B cell (primary cell): ENCODE measurements around the gene MYO1E. TPM values are rescaled to one million over a fixed set of nuclear protein-coding genes. Genes with fewer than 3 reads are reported as not detected.

Source experiments
- ATAC-seq: fragments of 200-7000 bp; cut with Tn5 transposase; one replicate; pipeline ENCODE4 v1.10.0; 2021; ENCODE audit warnings: low read depth, mild to moderate bottlenecking, moderate number of reproducible peaks, moderate library complexity
- CTCF ChIA-PET: fragments of 350-600 bp; sonication (Branson Sonifier 250); formaldehyde crosslinking; loops from one replicate; lab custom pipeline; 2021; ENCODE audit warnings: antibody characterized with exemption, inconsistent platforms; lab: Charles Lee
- POLR2A ChIA-PET: fragments of 350-600 bp; sonication (Branson Sonifier 250); formaldehyde crosslinking; loops from one replicate; lab custom pipeline; 2021; ENCODE audit warnings: antibody characterized with exemption; lab: Charles Lee
- DNase-seq: peaks from one replicate; pipeline ENCODE4 v3.0.0; 2013
- H2AFZ ChIP-seq: 2 replicates; pipeline ENCODE4 v1.6.1; 2012; ENCODE audit warnings: mild to moderate bottlenecking, low read depth, low read length; ENCODE audit not compliant: insufficient read depth, poor library complexity, severe bottlenecking
- H3K27ac ChIP-seq, 2 donors: 1 replicate in 1 of 2; 2 replicates in 1 of 2; pipeline ENCODE4 v1.5.1; 2012 to 2013; ENCODE audit warnings: low read length in 2 of 2, mild to moderate bottlenecking in 2 of 2, moderate library complexity in 1 of 2
- H3K27me3 ChIP-seq, 4 experiments: fragments of 200-600 bp in 1 of 4; sonication (generic) in 1 of 4; replicated peaks in 1 of 4; 1 replicate in 2 of 4; 2 replicates in 2 of 4; pipeline versions ENCODE4 v1.6.1 to v1.7.0; 2013 to 2016; ENCODE audit warnings: low read length in 3 of 4, mild to moderate bottlenecking in 2 of 4, mixed read lengths in 1 of 4, moderate library complexity in 1 of 4; ENCODE audit not compliant: insufficient read depth in 4 of 4, control insufficient read depth in 3 of 4; ENCODE audit errors: control extremely low read depth in 1 of 4
- H3K36me3 ChIP-seq, 2 experiments: replicated peaks in 1 of 2; 1 replicate in 1 of 2; 2 replicates in 1 of 2; pipeline versions ENCODE4 v1.6.1 to v1.7.1; 2013; ENCODE audit warnings: low read length in 1 of 2; ENCODE audit not compliant: insufficient read depth in 2 of 2, control insufficient read depth in 1 of 2; ENCODE audit errors: control extremely low read depth in 1 of 2, extremely low read depth in 1 of 2
- H3K4me1 ChIP-seq, 2 donors: fragments of 200-600 bp in 1 of 2; sonication (generic) in 1 of 2; 1 replicate in 1 of 2; 2 replicates in 1 of 2; pipeline versions ENCODE4 v1.5.1 to v1.6.1; 2013 to 2017; ENCODE audit warnings: low read length in 2 of 2; ENCODE audit not compliant: control insufficient read depth in 2 of 2, insufficient read depth in 2 of 2
- H3K4me2 ChIP-seq: replicated peaks from 2 replicates; pipeline ENCODE3; 2012; ENCODE audit warnings: mild to moderate bottlenecking, low read depth, low read length; ENCODE audit not compliant: poor library complexity, severe bottlenecking
- H3K4me3 ChIP-seq, 5 experiments: fragments of 200-600 bp in 1 of 5; sonication (generic) in 1 of 5; 1 replicate in 3 of 5; 2 replicates in 2 of 5; pipeline versions ENCODE4 v1.5.1 to v1.7.0; 2011 to 2016; ENCODE audit warnings: low read length in 4 of 5, mild to moderate bottlenecking in 4 of 5, low read depth in 2 of 5, control low read depth in 1 of 5, moderate library complexity in 1 of 5; ENCODE audit not compliant: insufficient read depth in 1 of 5; ENCODE audit errors: control extremely low read depth in 1 of 5, extremely low read depth in 1 of 5
- H3K79me2 ChIP-seq: fragments of 200-600 bp; sonication (generic); one replicate; pipeline ENCODE4 v1.6.0; 2016; ENCODE audit warnings: low read length; ENCODE audit not compliant: control insufficient read depth, insufficient read depth
- H3K9ac ChIP-seq: fragments of 200-600 bp; sonication (generic); 2 replicates; pipeline ENCODE4 v1.6.1; 2017; ENCODE audit warnings: mild to moderate bottlenecking, low read length, moderate library complexity
- H3K9me3 ChIP-seq, 3 donors: one replicate each; pipeline versions ENCODE4 v1.6.1 to v1.7.1; 2013; ENCODE audit warnings: low read length in 2 of 3; ENCODE audit not compliant: control insufficient read depth in 2 of 3, insufficient read depth in 1 of 3; ENCODE audit errors: control extremely low read depth in 1 of 3
- H4K20me1 ChIP-seq: 2 replicates; pipeline ENCODE4 v1.6.0; 2012; ENCODE audit warnings: mild to moderate bottlenecking, low read length; ENCODE audit not compliant: insufficient read depth, control insufficient read depth, poor library complexity, severe bottlenecking
- H3K27ac Mint-ChIP-seq: one replicate; pipeline ENCODE4 v1.8.0; 2021; ENCODE audit warnings: mixed read lengths
- H3K27me3 Mint-ChIP-seq: one replicate; pipeline ENCODE4 v1.8.0; 2021; ENCODE audit warnings: mixed read lengths
- H3K4me1 Mint-ChIP-seq: one replicate; pipeline ENCODE4 v1.8.0; 2021; ENCODE audit warnings: mixed read lengths
- H3K4me3 Mint-ChIP-seq: one replicate; pipeline ENCODE4 v1.8.0; 2021; ENCODE audit warnings: mixed read lengths
- H3K9me3 Mint-ChIP-seq: one replicate; pipeline ENCODE4 v1.8.0; 2022; ENCODE audit warnings: mixed read lengths; ENCODE audit not compliant: insufficient read depth
- CTCF ChIP-seq: fragments of 200-600 bp; IDR thresholded peaks from one replicate; pipeline ENCODE4 v1.8.0; 2022; ENCODE audit warnings: antibody characterized with exemption, mild to moderate bottlenecking
- EZH2 ChIP-seq: IDR thresholded peaks from 2 replicates; pipeline ENCODE4 v1.6.1; 2012; ENCODE audit warnings: borderline replicate concordance, low read depth, mild to moderate bottlenecking, moderate library complexity, low read length; ENCODE audit not compliant: insufficient read depth, poor library complexity, severe bottlenecking
- WGBS: methylation state at CpG from one replicate; pipeline ENCODE4 v1.1.5; 2013; ENCODE audit warnings: missing lambda C conversion rate; ENCODE audit not compliant: insufficient coverage; 5-methylcytosine and 5-hydroxymethylcytosine counted together
- intact Hi-C: fragments of 100-400 bp; cut with micrococcal nuclease; formaldehyde crosslinking; loops from one replicate; pipeline ENCODE4 v1.10.0; 2022
- polyA plus RNA-seq: library from polyadenylated mRNA; depleted of rRNA; stranded (reverse); fragments of >200 nt; gene quantifications from 2 replicates; pipeline ENCODE4 v1.2.3, GENCODE V29; 2012
- total RNA-seq, 2 donors: library from RNA; stranded (reverse); fragments of 120-200 nt in 1 of 2; gene quantifications; 1 replicate in 1 of 2; 2 replicates in 1 of 2; pipeline versions ENCODE4 v1.2.3 to v1.2.4, GENCODE V29; 2013 to 2022

MYO1E gene
- total and polyA plus RNA-seq, 2 donors (not counting 1 experiment from before 2014, with no cell fraction given): 11.9 to 100.0 TPM

- Histone ChIP-seq H3K36me3 (no peaks in the 10 kb centered on the region), H2AFZ (no peak overlapping the region), H3K79me2 (no peaks in the 10 kb centered on the region), H4K20me1 (no peaks in the 10 kb centered on the region), H3K4me2 (peak overlapping the region; percentile 57), H3K4me3 (peak overlapping the region in 2 of 5 experiments; percentile 1 to 24), H3K4me1 (peaks cover 57% of the 10 kb centered on the region in 2 donors), H3K27me3 (no peaks in the 10 kb centered on the region), H3K9me3 (no peaks in the 10 kb centered on the region), H3K9ac (no peak overlapping the region), H3K27ac (peak overlapping the region; percentile 74 to 85)
- intact Hi-C loops: loop anchor here (1.0 to 5.0 kb wide), 11 partner anchors 14 to 480 kb away; partner anchors contain the start of genes FAM81A, MYO1E and SLTM
- ATAC-seq (no peak), DNase-seq (peak; percentile 61)
- peaks cover 70% of the 10 kb centered on the region for H3K4me1 Mint-ChIP-seq
- no peak for TF ChIP-seq CTCF
- no peak for TF ChIP-seq EZH2
- H3K27ac Mint-ChIP-seq: peak overlapping the region; percentile 95
- CTCF ChIA-PET: interaction anchor here (0.6 to 9.1 kb wide), 19 partner anchors 8 to 669 kb away, joined by 3 to 116 read pairs (median 5); no protein-coding TSS in a partner anchor
- H3K27me3 Mint-ChIP-seq: no peaks in the 10 kb centered on the region
- no peaks in the 10 kb centered on the region for H3K9me3 Mint-ChIP-seq
- WGBS: 0% methylated on average over 1 of the region's 2 CpGs
- H3K4me3 Mint-ChIP-seq: peak overlapping the region; percentile 27
- POLR2A ChIA-PET: interaction anchor here (0.6 to 1.5 kb wide), 6 partner anchors 15 to 406 kb away, joined by 3 to 5 read pairs (median 4); no protein-coding TSS in a partner anchor
Measured at GRCh38 chr15:59413577-59413976, 40.9 kb upstream of the MYO1E start.

DNA sequence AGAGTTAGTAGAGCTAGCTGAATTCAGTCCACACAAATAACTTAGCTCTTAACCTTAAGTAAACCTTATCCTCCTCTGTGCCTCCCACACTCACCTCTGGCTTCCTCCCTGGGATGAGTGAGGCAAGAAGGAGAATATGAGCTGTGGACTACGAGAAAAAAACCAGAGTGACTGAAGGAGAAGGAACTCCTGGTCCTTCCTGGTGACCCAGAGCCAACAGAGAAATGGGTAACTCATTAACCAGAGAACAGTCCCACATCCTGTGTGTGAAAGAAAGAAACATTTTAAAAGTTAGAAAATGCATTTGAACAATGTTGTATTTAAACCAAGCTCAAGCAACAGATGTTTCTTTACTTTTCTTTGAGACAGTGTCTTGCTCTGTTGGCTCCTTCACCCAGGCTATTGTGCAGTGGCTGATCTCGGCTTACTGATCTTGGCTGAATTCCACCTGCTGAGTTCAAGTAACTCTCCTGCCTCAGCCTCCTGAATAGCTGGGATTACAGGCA is 37.8 kb upstream of the MYO1E start:
- no peak for TF ChIP-seq CTCF
- H3K4me2 ChIP-seq: peak overlapping the region; percentile 57
- H3K27ac ChIP-seq: peak overlapping the region; percentile 74 to 85
- no peak for DNase-seq
- H3K27me3 ChIP-seq: no peaks in the 10 kb centered on the region
- no peak overlapping the region for H2AFZ ChIP-seq
- no peak for ATAC-seq
- H3K27ac Mint-ChIP-seq: peak overlapping the region; percentile 78
- CTCF ChIA-PET: interaction anchor here (0.7 to 9.1 kb wide), 14 partner anchors 11 to 236 kb away, joined by 3 to 116 read pairs (median 4); partner anchors contain the start of genes FAM81A and MYO1E
- H3K9me3 ChIP-seq: no peaks in the 10 kb centered on the region
- H4K20me1 ChIP-seq: no peaks in the 10 kb centered on the region
- POLR2A ChIA-PET: interaction anchor here (0.6 to 1.5 kb wide), 2 partner anchors 10 to 27 kb away, joined by 3 read pairs; no protein-coding TSS in a partner anchor
- no peaks in the 10 kb centered on the region for H3K27me3 Mint-ChIP-seq
- H3K4me3 Mint-ChIP-seq: peak overlapping the region; percentile 45
- H3K9ac ChIP-seq: peak overlapping the region; percentile 3
- H3K4me1 Mint-ChIP-seq: peaks cover 81% of the 10 kb centered on the region
- H3K4me1 ChIP-seq: peaks cover 83 to 87% of the 10 kb centered on the region in 2 donors
- peaks cover 13% of the 10 kb centered on the region for H3K79me2 ChIP-seq
- WGBS: 11% methylated on average over 1 of the region's 2 CpGs
- no peaks in the 10 kb centered on the region for H3K36me3 ChIP-seq
- intact Hi-C loops: loop anchor here (5.0 kb wide), 2 partner anchors 107 to 433 kb away; no protein-coding TSS in a partner anchor
- H3K4me3 ChIP-seq: no peak overlapping the region
- H3K9me3 Mint-ChIP-seq: no peaks in the 10 kb centered on the region
